ENCODE data around the gene MT1B. TPM values are rescaled to one million over a fixed set of nuclear protein-coding genes. Genes with fewer than 3 reads are reported as not detected.

Gene MT1B
- polyA plus RNA-seq, 1 donor from 2014 or later, result not detected

DNA sequence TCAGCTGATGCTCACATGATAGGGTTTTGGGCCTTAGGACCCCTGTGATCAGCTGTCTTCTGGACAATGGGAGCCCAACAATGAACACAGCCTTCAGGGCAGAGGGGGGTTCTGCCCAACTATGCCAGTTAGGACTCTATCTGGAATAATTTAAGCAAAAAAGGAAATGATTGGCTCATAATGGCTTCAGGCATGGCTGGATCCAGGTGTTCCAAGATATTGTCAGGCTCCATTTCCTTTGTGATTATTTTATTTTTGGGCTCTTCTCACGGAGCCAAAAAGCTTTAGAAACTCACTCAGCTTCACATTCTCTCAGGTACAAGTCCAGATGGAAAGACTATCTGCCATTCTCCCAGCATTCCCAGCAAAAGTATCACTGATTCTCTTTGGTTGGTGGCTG, 46.2 kb upstream of the MT1B start:
- Histone ChIP-seq H4K20me1 (ENCODE audit: insufficient read depth) (no peaks in the 10 kb centered on the region), H3K4me2 (ENCODE audit: low read length) (no peak overlapping the region), H3K79me2 (replicated peaks; ENCODE audit: insufficient read depth, low read length) (no peaks in the 10 kb centered on the region), H3K4me3 (ENCODE audit: low read length) (no peak overlapping the region), H2AFZ (ENCODE audit: low read depth, low read length) (no peak overlapping the region), H3K9ac (ENCODE audit: low read length) (no peak overlapping the region), H3K27me3 (ENCODE audit: insufficient read depth, low read depth, low read length) (peaks cover 39% of the 10 kb centered on the region), H3K9me2 (ENCODE audit: insufficient read depth, low read length) (no peaks in the 10 kb centered on the region), H3K36me3 (ENCODE audit: insufficient read depth, low read length) (no peaks in the 10 kb centered on the region), H3F3A (ENCODE audit: insufficient read depth, low read length, poor library complexity, severe bottlenecking) (no peaks in the 10 kb centered on the region), H3K9me3 (ENCODE audit: low read length) (no peaks in the 10 kb centered on the region), H3K27ac (ENCODE audit: low read length) (no peak overlapping the region)
- TF ChIP-seq, protein P1, sequence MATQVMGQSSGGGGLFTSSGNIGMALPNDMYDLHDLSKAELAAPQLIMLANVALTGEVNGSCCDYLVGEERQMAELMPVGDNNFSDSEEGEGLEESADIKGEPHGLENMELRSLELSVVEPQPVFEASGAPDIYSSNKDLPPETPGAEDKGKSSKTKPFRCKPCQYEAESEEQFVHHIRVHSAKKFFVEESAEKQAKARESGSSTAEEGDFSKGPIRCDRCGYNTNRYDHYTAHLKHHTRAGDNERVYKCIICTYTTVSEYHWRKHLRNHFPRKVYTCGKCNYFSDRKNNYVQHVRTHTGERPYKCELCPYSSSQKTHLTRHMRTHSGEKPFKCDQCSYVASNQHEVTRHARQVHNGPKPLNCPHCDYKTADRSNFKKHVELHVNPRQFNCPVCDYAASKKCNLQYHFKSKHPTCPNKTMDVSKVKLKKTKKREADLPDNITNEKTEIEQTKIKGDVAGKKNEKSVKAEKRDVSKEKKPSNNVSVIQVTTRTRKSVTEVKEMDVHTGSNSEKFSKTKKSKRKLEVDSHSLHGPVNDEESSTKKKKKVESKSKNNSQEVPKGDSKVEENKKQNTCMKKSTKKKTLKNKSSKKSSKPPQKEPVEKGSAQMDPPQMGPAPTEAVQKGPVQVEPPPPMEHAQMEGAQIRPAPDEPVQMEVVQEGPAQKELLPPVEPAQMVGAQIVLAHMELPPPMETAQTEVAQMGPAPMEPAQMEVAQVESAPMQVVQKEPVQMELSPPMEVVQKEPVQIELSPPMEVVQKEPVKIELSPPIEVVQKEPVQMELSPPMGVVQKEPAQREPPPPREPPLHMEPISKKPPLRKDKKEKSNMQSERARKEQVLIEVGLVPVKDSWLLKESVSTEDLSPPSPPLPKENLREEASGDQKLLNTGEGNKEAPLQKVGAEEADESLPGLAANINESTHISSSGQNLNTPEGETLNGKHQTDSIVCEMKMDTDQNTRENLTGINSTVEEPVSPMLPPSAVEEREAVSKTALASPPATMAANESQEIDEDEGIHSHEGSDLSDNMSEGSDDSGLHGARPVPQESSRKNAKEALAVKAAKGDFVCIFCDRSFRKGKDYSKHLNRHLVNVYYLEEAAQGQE (IDR thresholded peaks at IDR 0.05; ENCODE audit: borderline replicate concordance), result no peak
- no peak for TF ChIP-seq SMC3 (conservative IDR thresholded peaks at IDR 0.05; ENCODE audit: poor library complexity)
- TF ChIP-seq MXI1 (conservative IDR thresholded peaks at IDR 0.05; ENCODE audit: poor library complexity, severe bottlenecking), result no peak
- TF ChIP-seq EZH2 (IDR thresholded peaks at IDR 0.05; ENCODE audit: borderline replicate concordance, insufficient read depth, low read length, poor library complexity, severe bottlenecking), result no peak
- no peak for TF ChIP-seq POLR2AphosphoS5 (IDR thresholded peaks at IDR 0.05)
- no peak for TF ChIP-seq EP300 (conservative IDR thresholded peaks at IDR 0.05; ENCODE audit: poor library complexity, severe bottlenecking)
- TF ChIP-seq RAD21 (conservative IDR thresholded peaks at IDR 0.05), result no peak
- TF ChIP-seq TAF1 (IDR thresholded peaks at IDR 0.05; ENCODE audit: low read depth), result no peak
- TF ChIP-seq, protein P2, sequence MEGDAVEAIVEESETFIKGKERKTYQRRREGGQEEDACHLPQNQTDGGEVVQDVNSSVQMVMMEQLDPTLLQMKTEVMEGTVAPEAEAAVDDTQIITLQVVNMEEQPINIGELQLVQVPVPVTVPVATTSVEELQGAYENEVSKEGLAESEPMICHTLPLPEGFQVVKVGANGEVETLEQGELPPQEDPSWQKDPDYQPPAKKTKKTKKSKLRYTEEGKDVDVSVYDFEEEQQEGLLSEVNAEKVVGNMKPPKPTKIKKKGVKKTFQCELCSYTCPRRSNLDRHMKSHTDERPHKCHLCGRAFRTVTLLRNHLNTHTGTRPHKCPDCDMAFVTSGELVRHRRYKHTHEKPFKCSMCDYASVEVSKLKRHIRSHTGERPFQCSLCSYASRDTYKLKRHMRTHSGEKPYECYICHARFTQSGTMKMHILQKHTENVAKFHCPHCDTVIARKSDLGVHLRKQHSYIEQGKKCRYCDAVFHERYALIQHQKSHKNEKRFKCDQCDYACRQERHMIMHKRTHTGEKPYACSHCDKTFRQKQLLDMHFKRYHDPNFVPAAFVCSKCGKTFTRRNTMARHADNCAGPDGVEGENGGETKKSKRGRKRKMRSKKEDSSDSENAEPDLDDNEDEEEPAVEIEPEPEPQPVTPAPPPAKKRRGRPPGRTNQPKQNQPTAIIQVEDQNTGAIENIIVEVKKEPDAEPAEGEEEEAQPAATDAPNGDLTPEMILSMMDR (IDR thresholded peaks at IDR 0.05; ENCODE audit: poor library complexity, severe bottlenecking), result no peak

DNA sequence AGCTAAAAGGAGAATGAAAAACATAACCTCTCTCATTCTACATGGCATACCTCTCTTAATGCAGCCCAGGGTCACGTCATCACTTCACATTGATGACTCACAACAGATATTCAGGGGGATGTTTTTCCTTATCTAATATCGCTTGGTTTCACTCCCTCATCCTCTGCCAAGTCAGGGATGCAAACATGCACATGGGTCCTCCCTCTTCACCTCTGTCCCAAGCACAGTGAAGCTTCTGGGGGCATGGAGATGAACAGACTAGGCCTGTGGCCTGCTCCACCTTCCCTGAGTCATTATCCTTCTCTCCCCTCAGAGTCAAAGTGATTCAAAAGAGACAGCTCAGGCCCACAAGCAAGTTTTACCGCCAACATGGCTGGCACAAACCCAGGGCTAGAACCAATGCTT, 45.6 kb upstream of the MT1B start:
- peaks cover 45% of the 10 kb centered on the region for H3K27me3 ChIP-seq (ENCODE audit: insufficient read depth, low read depth, low read length)
- no peaks in the 10 kb centered on the region for H3F3A ChIP-seq (ENCODE audit: insufficient read depth, low read length, poor library complexity, severe bottlenecking)
- H3K27ac ChIP-seq (ENCODE audit: low read length), result no peak overlapping the region
- no peak overlapping the region for H3K4me3 ChIP-seq (ENCODE audit: low read length)
- H3K4me2 ChIP-seq (ENCODE audit: low read length), result no peak overlapping the region
- H3K9me3 ChIP-seq (ENCODE audit: low read length), result no peaks in the 10 kb centered on the region
- H3K36me3 ChIP-seq (ENCODE audit: insufficient read depth, low read length), result no peaks in the 10 kb centered on the region
- no peaks in the 10 kb centered on the region for H3K79me2 ChIP-seq (replicated peaks; ENCODE audit: insufficient read depth, low read length)
- no peaks in the 10 kb centered on the region for H3K9me2 ChIP-seq (ENCODE audit: insufficient read depth, low read length)
- H3K9ac ChIP-seq (ENCODE audit: low read length), result no peak overlapping the region
- no peak overlapping the region for H2AFZ ChIP-seq (ENCODE audit: low read depth, low read length)
- no peak for TF ChIP-seq RAD21 (conservative IDR thresholded peaks at IDR 0.05)
- TF ChIP-seq POLR2AphosphoS5 (IDR thresholded peaks at IDR 0.05), result no peak
- no peak for TF ChIP-seq MXI1 (conservative IDR thresholded peaks at IDR 0.05; ENCODE audit: poor library complexity, severe bottlenecking)
- no peak for TF ChIP-seq SMC3 (conservative IDR thresholded peaks at IDR 0.05; ENCODE audit: poor library complexity)
- no peak for TF ChIP-seq TAF1 (IDR thresholded peaks at IDR 0.05; ENCODE audit: low read depth)
- TF ChIP-seq, protein P1 (IDR thresholded peaks at IDR 0.05; ENCODE audit: borderline replicate concordance), result no peak
- TF ChIP-seq, protein P2 (IDR thresholded peaks at IDR 0.05; ENCODE audit: poor library complexity, severe bottlenecking), result no peak
- H4K20me1 ChIP-seq (ENCODE audit: insufficient read depth), result no peaks in the 10 kb centered on the region
